Glutamatergic neuron (in vitro differentiated cells): Measurements from ENCODE around the gene ARHGDIA. TPM values are rescaled to one million over a fixed set of nuclear protein-coding genes. Genes with fewer than 3 reads are reported as not detected.

Experiments
- DNase-seq: peaks from one replicate; pipeline ENCODE4 v3.0.0; 2022
- H3K27ac Mint-ChIP-seq: one replicate; pipeline ENCODE4 v1.8.0; 2020; ENCODE audit warnings: mild to moderate bottlenecking, mixed read lengths, inconsistent platforms; ENCODE audit not compliant: unreplicated experiment
- H3K27me3 Mint-ChIP-seq: one replicate; pipeline ENCODE4 v1.8.0; 2020; ENCODE audit warnings: mild to moderate bottlenecking, moderate library complexity, mixed read lengths, inconsistent platforms; ENCODE audit not compliant: unreplicated experiment
- H3K36me3 Mint-ChIP-seq: one replicate; pipeline ENCODE4 v1.8.0; 2020; ENCODE audit warnings: mild to moderate bottlenecking, mixed read lengths, inconsistent platforms; ENCODE audit not compliant: unreplicated experiment
- H3K4me1 Mint-ChIP-seq: one replicate; pipeline ENCODE4 v1.8.0; 2020; ENCODE audit warnings: mild to moderate bottlenecking, low read depth, mixed read lengths, inconsistent platforms; ENCODE audit not compliant: unreplicated experiment
- H3K4me3 Mint-ChIP-seq: one replicate; pipeline ENCODE4 v1.8.0; 2020; ENCODE audit warnings: mild to moderate bottlenecking, mixed read lengths, inconsistent platforms; ENCODE audit not compliant: unreplicated experiment
- H3K9me3 Mint-ChIP-seq: one replicate; pipeline ENCODE4 v1.8.0; 2020; ENCODE audit warnings: mild to moderate bottlenecking, moderate library complexity, mixed read lengths, inconsistent platforms; ENCODE audit not compliant: unreplicated experiment
- total RNA-seq: library from RNA; stranded (reverse); fragmentation: NEBNext Ultra II Directional; extraction: Animal tissue kit (Norgen Biotek cat#: 25700); gene quantifications from one replicate; pipeline ENCODE4 v1.2.1, GENCODE V29; 2021; ENCODE audit not compliant: unreplicated experiment
- TF ChIP-seq, protein P1 (sequence below): fragments of 200-600 bp; sonication (generic); IDR thresholded peaks from one replicate; pipeline ENCODE4 v1.5.0; 2021; ENCODE audit not compliant: partially characterized antibody, unreplicated experiment

Gene ARHGDIA
- total RNA-seq, 1 donor from 2014 or later = 432 TPM

DNA sequence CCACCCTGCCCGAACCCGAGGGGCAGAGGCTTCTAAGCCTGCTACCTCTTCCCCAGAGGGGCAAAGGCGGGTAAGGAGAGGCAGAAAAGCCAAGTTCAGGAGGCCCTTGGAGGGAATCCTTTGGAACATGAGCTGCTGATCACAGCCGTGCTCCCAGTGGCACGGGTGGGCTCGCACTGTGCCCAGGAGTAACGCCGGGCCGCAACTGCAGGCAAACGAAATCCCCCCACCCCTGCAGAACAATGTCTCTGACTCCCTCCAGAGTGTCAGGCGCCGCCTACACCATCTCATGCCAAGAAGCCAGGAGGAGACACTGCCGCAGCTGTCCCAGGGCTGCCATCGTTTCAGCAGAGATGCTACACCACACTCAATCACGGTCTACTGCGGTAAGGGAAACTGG is 19.7 kb downstream of the ARHGDIA start:
- H3K27ac Mint-ChIP-seq = no peak overlapping the region
- peaks cover 2% of the 10 kb centered on the region for H3K27me3 Mint-ChIP-seq
- no peaks in the 10 kb centered on the region for H3K36me3 Mint-ChIP-seq
- no peaks in the 10 kb centered on the region for H3K9me3 Mint-ChIP-seq
- no peaks in the 10 kb centered on the region for H3K4me1 Mint-ChIP-seq
- no peak overlapping the region for H3K4me3 Mint-ChIP-seq
- TF ChIP-seq, protein P1, sequence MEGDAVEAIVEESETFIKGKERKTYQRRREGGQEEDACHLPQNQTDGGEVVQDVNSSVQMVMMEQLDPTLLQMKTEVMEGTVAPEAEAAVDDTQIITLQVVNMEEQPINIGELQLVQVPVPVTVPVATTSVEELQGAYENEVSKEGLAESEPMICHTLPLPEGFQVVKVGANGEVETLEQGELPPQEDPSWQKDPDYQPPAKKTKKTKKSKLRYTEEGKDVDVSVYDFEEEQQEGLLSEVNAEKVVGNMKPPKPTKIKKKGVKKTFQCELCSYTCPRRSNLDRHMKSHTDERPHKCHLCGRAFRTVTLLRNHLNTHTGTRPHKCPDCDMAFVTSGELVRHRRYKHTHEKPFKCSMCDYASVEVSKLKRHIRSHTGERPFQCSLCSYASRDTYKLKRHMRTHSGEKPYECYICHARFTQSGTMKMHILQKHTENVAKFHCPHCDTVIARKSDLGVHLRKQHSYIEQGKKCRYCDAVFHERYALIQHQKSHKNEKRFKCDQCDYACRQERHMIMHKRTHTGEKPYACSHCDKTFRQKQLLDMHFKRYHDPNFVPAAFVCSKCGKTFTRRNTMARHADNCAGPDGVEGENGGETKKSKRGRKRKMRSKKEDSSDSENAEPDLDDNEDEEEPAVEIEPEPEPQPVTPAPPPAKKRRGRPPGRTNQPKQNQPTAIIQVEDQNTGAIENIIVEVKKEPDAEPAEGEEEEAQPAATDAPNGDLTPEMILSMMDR = no peak
- no peak for DNase-seq

DNA sequence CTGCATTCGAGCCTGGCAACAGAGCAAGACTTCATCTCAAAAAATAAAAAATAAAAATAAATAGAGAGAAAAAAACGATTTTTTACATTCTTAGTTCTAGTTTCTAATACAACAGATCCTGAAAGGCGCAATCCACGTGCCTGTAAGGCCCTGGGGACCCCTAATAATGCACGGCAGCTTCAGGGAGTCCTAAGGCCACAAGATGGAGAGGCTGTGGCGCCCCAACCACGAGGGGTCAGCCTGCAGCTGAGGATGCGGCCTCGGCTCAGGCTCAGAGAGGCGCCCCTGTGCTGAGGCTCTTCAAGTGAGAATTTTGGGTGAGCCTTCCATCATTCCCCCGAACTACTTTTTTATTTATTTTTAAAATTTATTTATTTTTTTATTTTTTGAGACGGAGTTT is 21.7 kb downstream of the ARHGDIA start:
- Mint-ChIP-seq H3K4me1 (no peaks in the 10 kb centered on the region), H3K27ac (no peak overlapping the region), H3K27me3 (peaks cover 2% of the 10 kb centered on the region), H3K36me3 (no peaks in the 10 kb centered on the region), H3K9me3 (no peaks in the 10 kb centered on the region), H3K4me3 (no peak overlapping the region)
- TF ChIP-seq, protein P1 = no peak
- no peak for DNase-seq

DNA sequence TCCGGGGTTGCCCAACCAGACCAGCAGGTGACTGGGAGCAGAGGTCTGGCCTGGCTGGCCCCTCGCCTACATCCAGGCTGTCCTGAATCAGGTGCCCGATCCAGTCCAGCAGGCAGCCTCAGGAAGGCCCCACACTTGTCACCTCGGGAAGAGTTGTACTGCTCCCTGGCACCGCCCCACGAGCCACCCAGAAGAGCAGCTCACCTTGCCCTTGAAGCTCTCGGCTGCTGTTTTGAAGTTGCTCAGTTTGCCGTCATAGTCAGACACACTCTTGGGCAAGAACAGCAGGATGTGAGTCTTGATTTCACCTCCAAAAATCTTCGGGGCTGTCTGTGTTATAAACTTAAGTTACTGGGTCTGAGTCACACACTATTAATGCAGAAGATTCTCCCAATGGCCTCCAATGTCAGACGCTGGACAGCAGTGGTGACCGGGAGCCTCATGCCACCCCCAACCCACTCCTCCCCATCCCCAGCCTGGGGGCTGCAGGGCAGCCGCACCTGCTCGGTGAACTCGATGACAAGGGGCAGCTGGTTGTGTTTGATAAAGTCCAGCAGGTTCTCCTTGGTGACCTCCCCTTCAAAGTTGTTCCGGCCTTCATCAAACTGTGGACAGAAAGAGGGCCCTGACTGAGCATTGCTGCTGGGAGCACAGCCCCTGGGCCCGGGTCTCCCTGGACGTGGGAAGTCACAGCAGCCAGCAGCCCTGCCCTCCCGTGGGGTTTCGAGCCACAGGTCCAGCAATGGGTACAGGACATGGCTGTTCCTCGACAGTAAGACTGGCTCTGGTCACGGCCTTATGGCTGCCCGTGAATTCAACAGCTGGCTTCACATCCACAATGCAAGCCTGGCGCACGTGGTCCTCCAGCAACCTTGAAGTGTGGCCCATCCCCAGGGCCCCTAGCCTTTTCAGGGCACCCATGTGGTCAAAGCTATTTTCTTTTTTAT is 24.1 kb downstream of the ARHGDIA start:
- no peak overlapping the region for H3K4me3 Mint-ChIP-seq

GRCh38 chr17:81845881-81846742 is 25.0 kb downstream of the ARHGDIA start:
- peaks cover 5% of the 10 kb centered on the region for H3K27me3 Mint-ChIP-seq
- no peak overlapping the region for H3K27ac Mint-ChIP-seq
- no peaks in the 10 kb centered on the region for H3K9me3 Mint-ChIP-seq
- TF ChIP-seq, protein P1 = no peak
- no peak for DNase-seq
- H3K4me1 Mint-ChIP-seq = no peaks in the 10 kb centered on the region
- no peak overlapping the region for H3K4me3 Mint-ChIP-seq
- no peaks in the 10 kb centered on the region for H3K36me3 Mint-ChIP-seq

More for the DNA sequence above, 24.1 kb downstream of the ARHGDIA start:
- no peak for DNase-seq
- no peaks in the 10 kb centered on the region for H3K9me3 Mint-ChIP-seq
- TF ChIP-seq, protein P1 = no peak
- no peaks in the 10 kb centered on the region for H3K4me1 Mint-ChIP-seq
- H3K36me3 Mint-ChIP-seq = no peaks in the 10 kb centered on the region
- H3K27me3 Mint-ChIP-seq = peaks cover 5% of the 10 kb centered on the region
- H3K27ac Mint-ChIP-seq = no peak overlapping the region
